ENCODE results near the gene DOCK7.
A peak's percentile ranks its signal among the peaks of the same experiment; 100 is the strongest.

The DOCK7 gene

GRCh38 chr1:62435231-62436038, 252.8 kb downstream of the DOCK7 start:
- H3K9ac ChIP-seq (ENCODE audit: low read depth, low read length, poor library complexity, severe bottlenecking) = peak overlapping the region; percentile 98
- H3K9me2 ChIP-seq (replicated peaks; ENCODE audit: low read depth, low read length) = no peaks in the 10 kb centered on the region
- H2AFZ ChIP-seq (ENCODE audit: low read length) = peak overlapping the region; percentile 65
- H3K27me3 ChIP-seq (ENCODE audit: insufficient read depth, low read length, poor library complexity, severe bottlenecking) = peaks cover 9% of the 10 kb centered on the region
- peak overlapping the region; percentile 89 for H3K4me3 ChIP-seq (ENCODE audit: low read length, poor library complexity, severe bottlenecking)
- no peaks in the 10 kb centered on the region for H3K9me3 ChIP-seq (ENCODE audit: insufficient read depth, low read depth, low read length)
- no peak for TF ChIP-seq EZH2phosphoT487 (IDR thresholded peaks at IDR 0.05; ENCODE audit: borderline replicate concordance)
- no peak for TF ChIP-seq CTCF (conservative IDR thresholded peaks at IDR 0.05; ENCODE audit: low read length)
- peaks cover 51% of the 10 kb centered on the region for H3K79me2 ChIP-seq (ENCODE audit: insufficient read depth, low read length)
- peaks cover 36% of the 10 kb centered on the region for H4K20me1 ChIP-seq (ENCODE audit: insufficient read depth, low read length, poor library complexity, severe bottlenecking)
- H3F3A ChIP-seq (ENCODE audit: low read depth) = peaks cover 3% of the 10 kb centered on the region; the same call in 1 of the 2 replicates
- H3K4me1 ChIP-seq (ENCODE audit: insufficient read depth, low read length, poor library complexity, severe bottlenecking) = peaks cover 26% of the 10 kb centered on the region
- peak overlapping the region; percentile 95 for H3K4me2 ChIP-seq (ENCODE audit: low read depth, low read length, poor library complexity, severe bottlenecking)
- 0 out of 2 replicates have a peak, but pooled peaks cover under 1% of the 10 kb centered on the region for H3K36me3 ChIP-seq (ENCODE audit: insufficient read depth, low read length)

- Histone ChIP-seq H3K9ac (ENCODE audit: low read depth, low read length, poor library complexity, severe bottlenecking) (peak overlapping the region; percentile 98), H3K4me3 (ENCODE audit: low read length, poor library complexity, severe bottlenecking) (peak overlapping the region; percentile 89), H3K4me1 (ENCODE audit: insufficient read depth, low read length, poor library complexity, severe bottlenecking) (peaks cover 24% of the 10 kb centered on the region), H3F3A (ENCODE audit: low read depth) (peaks cover 3% of the 10 kb centered on the region; the same call in 1 of the 2 replicates), H3K27me3 (ENCODE audit: insufficient read depth, low read length, poor library complexity, severe bottlenecking) (peaks cover 9% of the 10 kb centered on the region), H3K36me3 (ENCODE audit: insufficient read depth, low read length) (no peaks in the 10 kb centered on the region), H3K79me2 (ENCODE audit: insufficient read depth, low read length) (peaks cover 42% of the 10 kb centered on the region), H2AFZ (ENCODE audit: low read length) (no peak overlapping the region), H4K20me1 (ENCODE audit: insufficient read depth, low read length, poor library complexity, severe bottlenecking) (peaks cover 27% of the 10 kb centered on the region), H3K4me2 (ENCODE audit: low read depth, low read length, poor library complexity, severe bottlenecking) (peak overlapping the region; percentile 95), H3K9me3 (ENCODE audit: insufficient read depth, low read depth, low read length) (no peaks in the 10 kb centered on the region), H3K9me2 (replicated peaks; ENCODE audit: low read depth, low read length) (no peaks in the 10 kb centered on the region)
- TF ChIP-seq CTCF (conservative IDR thresholded peaks at IDR 0.05; ENCODE audit: low read length) = no peak
- TF ChIP-seq EZH2phosphoT487 (IDR thresholded peaks at IDR 0.05; ENCODE audit: borderline replicate concordance) = no peak
These were observed 253.6 kb downstream of the DOCK7 start for GRCh38 chr1:62434618-62435001.

- H3F3A ChIP-seq (ENCODE audit: low read depth) = peaks cover 3% of the 10 kb centered on the region; the same call in 1 of the 2 replicates
- H3K9ac ChIP-seq (ENCODE audit: low read depth, low read length, poor library complexity, severe bottlenecking) = peak overlapping the region; percentile 98
- no peaks in the 10 kb centered on the region for H3K9me2 ChIP-seq (replicated peaks; ENCODE audit: low read depth, low read length)
- H4K20me1 ChIP-seq (ENCODE audit: insufficient read depth, low read length, poor library complexity, severe bottlenecking) = peaks cover 22% of the 10 kb centered on the region
- peak overlapping the region; percentile 89 for H3K4me3 ChIP-seq (ENCODE audit: low read length, poor library complexity, severe bottlenecking)
- H3K4me2 ChIP-seq (ENCODE audit: low read depth, low read length, poor library complexity, severe bottlenecking) = peak overlapping the region; percentile 95
- no peaks in the 10 kb centered on the region for H3K9me3 ChIP-seq (ENCODE audit: insufficient read depth, low read depth, low read length)
- peaks cover 37% of the 10 kb centered on the region for H3K79me2 ChIP-seq (ENCODE audit: insufficient read depth, low read length)
- H3K4me1 ChIP-seq (ENCODE audit: insufficient read depth, low read length, poor library complexity, severe bottlenecking) = peaks cover 21% of the 10 kb centered on the region
- H3K36me3 ChIP-seq (ENCODE audit: insufficient read depth, low read length) = no peaks in the 10 kb centered on the region
- H3K27me3 ChIP-seq (ENCODE audit: insufficient read depth, low read length, poor library complexity, severe bottlenecking) = peaks cover 9% of the 10 kb centered on the region
- H2AFZ ChIP-seq (ENCODE audit: low read length) = no peak overlapping the region
- no peak for TF ChIP-seq EZH2phosphoT487 (IDR thresholded peaks at IDR 0.05; ENCODE audit: borderline replicate concordance)
- TF ChIP-seq CTCF (conservative IDR thresholded peaks at IDR 0.05; ENCODE audit: low read length) = peak; percentile 57
These were observed 254.1 kb downstream of the DOCK7 start for GRCh38 chr1:62433861-62434617.
